IPS-20b (cell line): ENCODE results near the gene SEC16A.

Experiments used
- H3K27ac ChIP-seq: one replicate; pipeline ENCODE4 v1.5.1; 2013; ENCODE audit warnings: low read length
- H3K27me3 ChIP-seq: 2 replicates; pipeline ENCODE4 v1.6.1; 2013; ENCODE audit warnings: mild to moderate bottlenecking, low read length, inconsistent platforms; ENCODE audit not compliant: insufficient read depth
- H3K36me3 ChIP-seq: 2 replicates; pipeline ENCODE4 v1.6.1; 2013; ENCODE audit warnings: low read depth, mild to moderate bottlenecking, inconsistent platforms, low read length, moderate library complexity; ENCODE audit not compliant: insufficient read depth
- H3K4me1 ChIP-seq: 2 replicates; pipeline ENCODE4 v1.6.1; 2013; ENCODE audit warnings: mild to moderate bottlenecking, control low read depth, inconsistent platforms, low read length, moderate library complexity; ENCODE audit not compliant: insufficient read depth
- H3K4me3 ChIP-seq: 2 replicates; pipeline ENCODE4 v1.5.1; 2013; ENCODE audit warnings: mild to moderate bottlenecking, low read length, inconsistent platforms
- H3K9ac ChIP-seq: 2 replicates; pipeline ENCODE4 v1.6.1; 2013; ENCODE audit warnings: low read depth, mild to moderate bottlenecking, inconsistent platforms, low read length, moderate library complexity
- H3K9me3 ChIP-seq: 2 replicates; pipeline ENCODE4 v1.6.1; 2013; ENCODE audit warnings: mild to moderate bottlenecking, low read depth, low read length, inconsistent platforms; ENCODE audit not compliant: insufficient read depth

SEC16A gene

DNA sequence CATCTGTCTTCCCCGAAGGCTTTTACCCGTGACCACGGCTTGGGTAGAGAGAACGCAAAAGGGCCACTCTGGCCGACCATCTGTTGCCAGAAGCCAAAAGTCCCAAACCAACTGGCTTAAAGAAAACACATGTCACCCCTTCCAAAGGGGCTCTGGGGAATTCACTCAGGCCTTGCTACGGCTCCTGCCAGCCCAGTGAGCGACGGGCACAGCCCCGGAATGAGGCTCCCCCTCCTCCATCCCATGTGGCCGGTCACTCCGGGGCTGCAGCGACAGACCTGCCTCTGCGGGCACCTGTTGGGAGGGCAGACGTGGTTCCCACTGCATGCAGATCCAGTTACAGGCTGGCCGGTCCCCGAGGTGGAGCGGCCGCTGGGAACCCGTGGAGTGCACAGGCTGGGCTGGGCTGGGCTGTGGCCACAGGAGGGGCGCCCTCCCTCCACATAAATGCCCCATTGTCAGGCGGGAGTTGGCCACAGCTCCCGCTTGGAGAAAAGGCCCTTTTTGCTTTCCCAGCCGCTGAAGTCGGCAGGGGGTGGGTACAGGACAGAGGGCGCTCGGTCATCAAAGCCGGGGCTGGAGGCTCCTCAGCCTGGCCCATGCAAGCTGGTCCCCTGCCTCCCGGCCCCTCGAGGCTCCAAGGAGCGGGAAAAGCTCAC, 43.1 kb upstream of the SEC16A start:
- Histone ChIP-seq H3K4me1 (peaks cover 4% of the 10 kb centered on the region; the same call in 1 of the 2 replicates), H3K4me3 (no peak overlapping the region), H3K9ac (no peak overlapping the region), H3K9me3 (no peaks in the 10 kb centered on the region), H3K27me3 (no peaks in the 10 kb centered on the region), H3K36me3 (no peaks in the 10 kb centered on the region), H3K27ac (no peak overlapping the region)

DNA sequence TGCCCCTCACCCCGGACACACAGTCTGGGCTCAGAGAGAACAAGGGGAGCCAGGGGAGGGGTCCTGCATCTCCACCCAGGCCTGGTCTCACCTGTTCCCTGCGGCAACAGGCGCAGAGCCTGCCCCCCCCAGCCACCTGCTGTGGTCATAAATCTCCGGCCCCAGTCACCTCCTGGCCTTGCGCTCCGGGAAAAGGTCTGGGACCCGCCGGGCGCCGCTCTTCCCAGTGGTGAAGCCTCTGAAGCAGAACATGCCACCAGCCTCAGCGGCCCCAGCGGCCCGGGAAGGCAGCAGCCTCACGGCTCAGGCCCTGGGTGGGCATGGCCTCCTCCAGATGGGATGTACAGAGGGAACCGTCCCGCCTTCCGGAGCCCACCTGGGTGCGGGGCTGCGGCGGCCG, 42.4 kb upstream of the SEC16A start:
- no peaks in the 10 kb centered on the region; the same call in 1 of the 2 replicates for H3K4me1 ChIP-seq
- H3K36me3 ChIP-seq, result no peaks in the 10 kb centered on the region
- H3K9ac ChIP-seq, result no peak overlapping the region
- H3K4me3 ChIP-seq, result no peak overlapping the region
- no peaks in the 10 kb centered on the region for H3K9me3 ChIP-seq
- no peak overlapping the region for H3K27ac ChIP-seq
- no peaks in the 10 kb centered on the region for H3K27me3 ChIP-seq

- H3K36me3 ChIP-seq, result peaks cover 20% of the 10 kb centered on the region
These were observed 39.7 kb upstream of the SEC16A start for GRCh38 chr9:136522314-136523237.

DNA sequence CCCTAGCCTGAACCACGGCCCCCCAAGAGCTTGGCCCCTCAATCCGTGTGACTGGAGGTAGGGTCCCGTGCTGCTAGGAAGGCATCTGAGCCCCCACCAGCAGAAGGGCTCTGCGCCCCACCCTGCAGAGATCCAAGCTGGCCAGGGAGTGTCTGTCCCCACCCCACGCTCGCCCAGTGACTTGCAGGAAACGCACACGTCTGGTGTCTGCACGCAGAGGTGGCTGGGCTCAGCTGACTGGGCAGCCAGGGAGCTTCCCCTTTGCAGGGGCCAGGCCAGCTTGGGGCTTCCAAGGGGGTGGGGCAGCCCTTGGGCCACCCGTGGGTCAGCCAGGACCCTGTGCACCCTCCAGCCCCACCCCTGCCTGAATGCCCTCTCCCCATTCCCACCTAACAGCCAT, 38.7 kb upstream of the SEC16A start:
- peaks cover 28% of the 10 kb centered on the region for H3K36me3 ChIP-seq
- no peak overlapping the region for H3K27ac ChIP-seq
- no peak overlapping the region for H3K9ac ChIP-seq
- no peaks in the 10 kb centered on the region for H3K4me1 ChIP-seq
- H3K27me3 ChIP-seq, result no peaks in the 10 kb centered on the region
- H3K9me3 ChIP-seq, result no peaks in the 10 kb centered on the region
- H3K4me3 ChIP-seq, result no peak overlapping the region

More at GRCh38 chr9:136522314-136523237, 39.7 kb upstream of the SEC16A start:
- Histone ChIP-seq H3K4me3 (no peak overlapping the region), H3K9ac (no peak overlapping the region), H3K4me1 (no peaks in the 10 kb centered on the region), H3K27ac (no peak overlapping the region), H3K27me3 (no peaks in the 10 kb centered on the region), H3K9me3 (no peaks in the 10 kb centered on the region)

- Histone ChIP-seq H3K27ac (no peak overlapping the region), H3K27me3 (no peaks in the 10 kb centered on the region), H3K4me1 (no peaks in the 10 kb centered on the region), H3K4me3 (no peak overlapping the region), H3K36me3 (peaks cover 42% of the 10 kb centered on the region), H3K9ac (no peak overlapping the region), H3K9me3 (no peaks in the 10 kb centered on the region)
These were observed 37.3 kb upstream of the SEC16A start for GRCh38 chr9:136520053-136520540.

- H3K4me3 ChIP-seq, result no peak overlapping the region
- H3K36me3 ChIP-seq, result peaks cover 49% of the 10 kb centered on the region
These were observed 36.6 kb upstream of the SEC16A start for GRCh38 chr9:136519263-136520052.

GRCh38 chr9:136518623-136519022, 35.8 kb upstream of the SEC16A start:
- Histone ChIP-seq H3K4me1 (no peaks in the 10 kb centered on the region), H3K9ac (no peak overlapping the region), H3K36me3 (peaks cover 56% of the 10 kb centered on the region), H3K9me3 (no peaks in the 10 kb centered on the region), H3K27ac (no peak overlapping the region), H3K27me3 (no peaks in the 10 kb centered on the region), H3K4me3 (no peak overlapping the region)

More at GRCh38 chr9:136519263-136520052, 36.6 kb upstream of the SEC16A start:
- no peak overlapping the region for H3K9ac ChIP-seq
- no peaks in the 10 kb centered on the region for H3K27me3 ChIP-seq
- no peaks in the 10 kb centered on the region for H3K4me1 ChIP-seq
- H3K27ac ChIP-seq, result no peak overlapping the region
- no peaks in the 10 kb centered on the region for H3K9me3 ChIP-seq

GRCh38 chr9:136517950-136518349, 35.1 kb upstream of the SEC16A start:
- Histone ChIP-seq H3K9ac (no peak overlapping the region), H3K27me3 (no peaks in the 10 kb centered on the region), H3K4me3 (no peak overlapping the region), H3K4me1 (no peaks in the 10 kb centered on the region), H3K9me3 (no peaks in the 10 kb centered on the region), H3K27ac (no peak overlapping the region), H3K36me3 (peaks cover 62% of the 10 kb centered on the region)

DNA sequence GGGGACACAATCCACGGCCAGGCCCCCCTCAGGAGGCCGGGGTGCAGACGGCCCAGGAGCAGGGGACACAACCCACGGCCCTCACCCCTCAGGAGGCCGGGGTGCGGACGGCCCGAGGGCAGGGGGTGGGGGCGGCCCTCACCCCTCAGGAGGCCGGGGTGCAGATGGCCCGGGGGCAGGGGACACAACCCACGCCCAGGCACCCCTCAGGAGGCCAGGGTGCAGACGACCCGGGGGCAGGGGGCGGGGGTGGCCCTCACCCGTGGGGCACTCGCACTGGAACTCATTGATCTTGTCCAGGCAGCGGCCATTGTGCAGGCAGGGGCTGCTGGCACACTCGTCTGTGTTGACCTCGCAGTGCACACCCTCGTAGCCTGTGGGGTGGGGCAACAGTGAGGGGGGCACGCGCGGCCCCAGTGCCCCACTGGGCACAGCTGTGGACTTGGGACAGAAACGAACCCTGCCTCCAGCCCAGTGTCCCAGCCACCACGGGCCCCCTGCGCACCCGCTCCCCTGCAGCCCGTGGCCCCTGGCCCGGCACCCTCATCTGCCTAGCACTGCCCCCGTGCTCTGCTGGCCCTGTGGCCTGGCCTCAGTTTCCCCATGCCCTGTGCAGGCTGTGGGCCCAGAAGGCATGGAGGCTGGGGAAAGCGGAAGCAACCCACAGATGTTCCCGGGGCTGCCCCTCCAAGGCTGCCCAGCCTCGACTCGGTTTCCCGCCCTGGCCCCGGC, 34.3 kb upstream of the SEC16A start:
- H3K36me3 ChIP-seq, result peaks cover 67% of the 10 kb centered on the region
- H3K9ac ChIP-seq, result no peak overlapping the region
- H3K4me1 ChIP-seq, result no peaks in the 10 kb centered on the region
- H3K9me3 ChIP-seq, result no peaks in the 10 kb centered on the region
- H3K4me3 ChIP-seq, result no peak overlapping the region
- no peak overlapping the region for H3K27ac ChIP-seq
- H3K27me3 ChIP-seq, result no peaks in the 10 kb centered on the region

DNA sequence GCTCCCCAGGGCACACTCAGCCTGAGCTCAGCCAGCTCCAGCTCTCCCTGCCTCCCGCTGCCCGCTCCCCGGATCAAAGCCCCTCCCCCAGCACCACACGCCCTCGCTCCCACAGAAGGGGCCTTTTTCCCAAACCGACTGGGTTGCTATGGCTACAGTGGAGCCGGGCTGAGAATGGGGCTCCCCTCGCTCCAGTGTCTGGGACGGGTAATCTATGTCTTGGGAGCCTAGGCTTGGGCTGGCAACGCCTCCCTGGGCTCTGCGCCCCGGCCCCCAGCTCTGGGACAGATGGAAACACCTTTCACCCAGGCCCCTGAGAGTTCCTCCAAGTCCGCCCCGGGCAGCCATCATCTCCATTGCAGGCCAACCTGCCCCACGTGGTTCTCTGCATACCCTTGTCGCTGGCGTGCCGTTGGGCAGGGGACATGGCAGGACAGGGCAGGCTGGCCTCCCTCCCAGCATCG, 33.4 kb upstream of the SEC16A start:
- Histone ChIP-seq H3K27me3 (no peaks in the 10 kb centered on the region), H3K27ac (no peak overlapping the region), H3K9ac (no peak overlapping the region), H3K4me1 (no peaks in the 10 kb centered on the region), H3K36me3 (peaks cover 76% of the 10 kb centered on the region), H3K4me3 (no peak overlapping the region), H3K9me3 (no peaks in the 10 kb centered on the region)

- no peaks in the 10 kb centered on the region for H3K9me3 ChIP-seq
- H3K36me3 ChIP-seq, result peaks cover 85% of the 10 kb centered on the region
These were observed 32.4 kb upstream of the SEC16A start for GRCh38 chr9:136515276-136515675.

More at GRCh38 chr9:136515276-136515675, 32.4 kb upstream of the SEC16A start:
- Histone ChIP-seq H3K4me1 (no peaks in the 10 kb centered on the region), H3K27ac (no peak overlapping the region), H3K4me3 (no peak overlapping the region), H3K9ac (no peak overlapping the region), H3K27me3 (no peaks in the 10 kb centered on the region)
